IMR-90 (cell line): ENCODE data around the gene DNAJC2. TPM values are rescaled to one million over a fixed set of nuclear protein-coding genes. Genes with fewer than 3 reads are reported as not detected.

ENCODE experiments used
- ATAC-seq: fragments of 200-7000 bp; cut with Tn5 transposase; 2 replicates; pipeline ENCODE4 v1.9.1; 2020; ENCODE audit warnings: low read depth, mild to moderate bottlenecking, moderate library complexity
- Bru-seq: library from RNA; stranded (reverse); fragments of 400-500 nt; gene quantifications from one replicate; lab custom pipeline; 2021; lab: Mats Ljungman, UMichigan
- BruChase-seq, 2 experiments: library from RNA; stranded (reverse); fragments of 400-500 nt; gene quantifications; one replicate each; lab custom pipeline; 2021; lab: Mats Ljungman, UMichigan
- BruUV-seq: library from RNA; stranded (reverse); fragments of 400-500 nt; replicated peaks from 2 replicates; lab custom pipeline; 2021; lab: Mats Ljungman, UMichigan
- CTCF ChIA-PET: fragments of 300-600 bp; formaldehyde crosslinking; extraction: SDS; loops from one replicate; lab custom pipeline; 2021; ENCODE audit warnings: antibody characterized with exemption; lab: Yijun Ruan, JAX
- POLR2A ChIA-PET: fragments of 300-600 bp; sonication (Branson Sonifier 250); formaldehyde crosslinking; loops from one replicate; lab custom pipeline; 2022; ENCODE audit warnings: antibody characterized with exemption; ENCODE audit not compliant: unreplicated experiment; lab: Charles Lee
- DNase-seq: peaks from one replicate; pipeline ENCODE4 v3.0.0; 2013
- H2AFZ ChIP-seq: replicated peaks from 2 replicates; pipeline ENCODE3; 2013; ENCODE audit warnings: low read length, mild to moderate bottlenecking; ENCODE audit not compliant: poor library complexity
- H2AK5ac ChIP-seq: 2 replicates; pipeline ENCODE4 v1.6.1; 2013; ENCODE audit warnings: low read depth, low read length, inconsistent platforms
- H2AK9ac ChIP-seq: replicated peaks from 2 replicates; pipeline ENCODE3; 2013; ENCODE audit warnings: mild to moderate bottlenecking, low read depth, low read length, moderate library complexity; ENCODE audit not compliant: poor library complexity
- H2BK120ac ChIP-seq: 2 replicates; pipeline ENCODE4 v1.6.1; 2013; ENCODE audit warnings: low read depth, low read length, inconsistent platforms
- H2BK15ac ChIP-seq: 3 replicates; pipeline ENCODE4 v1.6.1; 2013; ENCODE audit warnings: low read depth, low read length, inconsistent platforms
- H2BK20ac ChIP-seq: 2 replicates; pipeline ENCODE4 v1.6.1; 2013; ENCODE audit warnings: low read depth, mild to moderate bottlenecking, inconsistent platforms, low read length, moderate library complexity
- H2BK5ac ChIP-seq: 2 replicates; pipeline ENCODE4 v1.6.1; 2013; ENCODE audit warnings: mild to moderate bottlenecking, low read depth, low read length, inconsistent platforms; ENCODE audit not compliant: poor library complexity, severe bottlenecking
- H3K14ac ChIP-seq: replicated peaks from 2 replicates; pipeline ENCODE4 v1.6.1; 2013; ENCODE audit warnings: low read depth, low read length, inconsistent platforms
- H3K18ac ChIP-seq: 2 replicates; pipeline ENCODE4 v1.6.1; 2013; ENCODE audit warnings: low read depth, low read length, control low read depth
- H3K23ac ChIP-seq: 2 replicates; pipeline ENCODE4 v1.6.1; 2013; ENCODE audit warnings: low read depth, low read length, inconsistent platforms
- H3K27ac ChIP-seq: 2 replicates; pipeline ENCODE4 v1.5.1; 2013; ENCODE audit warnings: mild to moderate bottlenecking, control low read depth, low read length; ENCODE audit not compliant: insufficient read depth
- H3K27me3 ChIP-seq: 2 replicates; pipeline ENCODE4 v1.6.1; 2013; ENCODE audit warnings: low read length; ENCODE audit not compliant: control insufficient read depth, insufficient read depth
- H3K36me3 ChIP-seq: 2 replicates; pipeline ENCODE4 v1.6.1; 2013; ENCODE audit warnings: low read length, mixed read lengths; ENCODE audit not compliant: control insufficient read depth, insufficient read depth
- H3K4ac ChIP-seq: 2 replicates; pipeline ENCODE4 v1.6.1; 2013; ENCODE audit warnings: low read depth, low read length, inconsistent platforms
- H3K4me1 ChIP-seq: 2 replicates; pipeline ENCODE4 v1.6.1; 2013; ENCODE audit warnings: low read length, mixed read lengths; ENCODE audit not compliant: control insufficient read depth, insufficient read depth
- H3K4me2 ChIP-seq: 2 replicates; pipeline ENCODE4 v1.6.1; 2013; ENCODE audit warnings: low read depth, mild to moderate bottlenecking, control low read depth, low read length, moderate library complexity
- H3K4me3 ChIP-seq: 2 replicates; pipeline ENCODE4 v1.5.1; 2013; ENCODE audit warnings: low read depth, mild to moderate bottlenecking, control low read depth, low read length, moderate library complexity; ENCODE audit not compliant: insufficient read depth
- H3K56ac ChIP-seq: 2 replicates; pipeline ENCODE4 v1.6.1; 2013; ENCODE audit warnings: low read length, inconsistent platforms; ENCODE audit not compliant: insufficient read depth; ENCODE audit errors: extremely low read depth
- H3K79me1 ChIP-seq, 2 experiments: 2 replicates each; pipeline ENCODE4 v1.6.1; 2013; ENCODE audit warnings: low read length in 2 of 2, inconsistent platforms in 1 of 2, low read depth in 1 of 2
- H3K9ac ChIP-seq: 2 replicates; pipeline ENCODE4 v1.6.1; 2013; ENCODE audit warnings: low read depth, low read length, control low read depth
- H3K9me1 ChIP-seq: 2 replicates; pipeline ENCODE4 v1.6.1; 2013; ENCODE audit warnings: low read length, inconsistent platforms; ENCODE audit not compliant: insufficient read depth
- H3K9me3 ChIP-seq: 2 replicates; pipeline ENCODE4 v1.6.1; 2013; ENCODE audit warnings: low read length; ENCODE audit not compliant: control insufficient read depth, insufficient read depth
- H4K20me1 ChIP-seq: 2 replicates; pipeline ENCODE4 v1.6.1; 2013; ENCODE audit warnings: low read length, inconsistent platforms; ENCODE audit not compliant: insufficient read depth
- H4K5ac ChIP-seq: 2 replicates; pipeline ENCODE4 v1.6.1; 2013; ENCODE audit warnings: mild to moderate bottlenecking, low read depth, low read length, control low read depth
- H4K8ac ChIP-seq, 2 experiments: 2 replicates each; pipeline ENCODE4 v1.6.1; 2013; ENCODE audit warnings: low read depth in 2 of 2, low read length in 2 of 2, control low read depth in 1 of 2, inconsistent platforms in 1 of 2
- H4K91ac ChIP-seq: 2 replicates; pipeline ENCODE4 v1.6.1; 2013; ENCODE audit warnings: low read depth, low read length, inconsistent platforms; ENCODE audit not compliant: insufficient read depth
- BHLHE40 ChIP-seq: fragments of 150-350 bp; IDR thresholded peaks from 2 replicates; pipeline ENCODE4 v1.6.1; 2016; ENCODE audit warnings: mild to moderate bottlenecking, low read depth, low read length
- CHD1 ChIP-seq: IDR thresholded peaks from 2 replicates; pipeline ENCODE4 v1.6.1; 2012; ENCODE audit warnings: low read depth, low read length, improper control_type of control experiment
- ELK1 ChIP-seq: fragments of 150-350 bp; IDR thresholded peaks from 2 replicates; pipeline ENCODE4 v1.6.1; 2016; ENCODE audit warnings: low read depth, mild to moderate bottlenecking, low read length, moderate library complexity, borderline replicate concordance
- FOS ChIP-seq: fragments of 150-350 bp; IDR thresholded peaks from 2 replicates; pipeline ENCODE4 v1.6.1; 2016; ENCODE audit warnings: low read depth, low read length
- MAFK ChIP-seq: IDR thresholded peaks from 2 replicates; pipeline ENCODE4 v1.6.1; 2012; ENCODE audit warnings: low read depth, low read length, improper control_type of control experiment
- MAZ ChIP-seq: IDR thresholded peaks from 2 replicates; pipeline ENCODE4 v1.6.1; 2012; ENCODE audit warnings: low read depth, mild to moderate bottlenecking, low read length, improper control_type of control experiment, moderate library complexity, borderline replicate concordance
- MXI1 ChIP-seq: IDR thresholded peaks from 2 replicates; pipeline ENCODE4 v1.6.1; 2012; ENCODE audit warnings: low read depth, mild to moderate bottlenecking, low read length, moderate library complexity, borderline replicate concordance
- POLR2A ChIP-seq: IDR thresholded peaks from 2 replicates; pipeline ENCODE4 v1.6.1; 2012; ENCODE audit warnings: mild to moderate bottlenecking, low read depth, low read length
- RAD21 ChIP-seq: IDR thresholded peaks from 2 replicates; pipeline ENCODE4 v1.6.1; 2012; ENCODE audit warnings: low read length, improper control_type of control experiment
- RCOR1 ChIP-seq: IDR thresholded peaks from 2 replicates; pipeline ENCODE4 v1.6.1; 2012; ENCODE audit warnings: mild to moderate bottlenecking, low read length, improper control_type of control experiment; ENCODE audit not compliant: insufficient replicate concordance
- SMC3 ChIP-seq: fragments of 150-350 bp; IDR thresholded peaks from 2 replicates; pipeline ENCODE4 v1.6.1; 2016; ENCODE audit warnings: low read depth, mild to moderate bottlenecking, antibody characterized with exemption, low read length, moderate library complexity
- WGBS, 2 experiments: methylation state at CpG; one replicate each; pipeline versions ENCODE4 v1.1.5 to v1.1.7; 2013; ENCODE audit warnings: missing lambda C conversion rate in 2 of 2; ENCODE audit not compliant: insufficient read length in 1 of 2; ENCODE audit errors: extremely low coverage in 2 of 2; 5-methylcytosine and 5-hydroxymethylcytosine counted together
- dilution Hi-C: fragments of 300-500 bp; cut with HindIII; formaldehyde crosslinking; loops from one replicate; pipeline ENCODE4 v1.14.3; 2018; ENCODE audit warnings: low sequenced_read_pairs; ENCODE audit not compliant: unreplicated experiment
- in situ Hi-C: fragments of 300-500 bp; cut with MboI; formaldehyde crosslinking; loops from 3 replicates; pipeline ENCODE4 v1.14.3; 2019; ENCODE audit warnings: low sequenced_read_pairs, inconsistent platforms, mixed read lengths
- intact Hi-C: fragments of 100-400 bp; cut with micrococcal nuclease; formaldehyde crosslinking; loops from 2 replicates; pipeline ENCODE4 v1.10.0; 2022
- long read RNA-seq: library from polyadenylated mRNA; unstranded; transcript quantifications from one replicate; pipeline ENCODE4 v2.0.0, GENCODE V29; 2021; ENCODE audit not compliant: unreplicated experiment
- polyA plus RNA-seq, 3 experiments: library from polyadenylated mRNA; depleted of rRNA; stranded (reverse); fragments of >200 nt; gene quantifications; 2 replicates each; pipeline ENCODE4 v1.2.3, GENCODE V29; 2012; ENCODE audit warnings: low replicate concordance in 1 of 3
- total RNA-seq: library from RNA; depleted of rRNA; stranded (reverse); fragments of >200 nt; gene quantifications from 2 replicates; pipeline ENCODE4 v1.2.3, GENCODE V29; 2012; rRNA removed

Gene DNAJC2, protein sequence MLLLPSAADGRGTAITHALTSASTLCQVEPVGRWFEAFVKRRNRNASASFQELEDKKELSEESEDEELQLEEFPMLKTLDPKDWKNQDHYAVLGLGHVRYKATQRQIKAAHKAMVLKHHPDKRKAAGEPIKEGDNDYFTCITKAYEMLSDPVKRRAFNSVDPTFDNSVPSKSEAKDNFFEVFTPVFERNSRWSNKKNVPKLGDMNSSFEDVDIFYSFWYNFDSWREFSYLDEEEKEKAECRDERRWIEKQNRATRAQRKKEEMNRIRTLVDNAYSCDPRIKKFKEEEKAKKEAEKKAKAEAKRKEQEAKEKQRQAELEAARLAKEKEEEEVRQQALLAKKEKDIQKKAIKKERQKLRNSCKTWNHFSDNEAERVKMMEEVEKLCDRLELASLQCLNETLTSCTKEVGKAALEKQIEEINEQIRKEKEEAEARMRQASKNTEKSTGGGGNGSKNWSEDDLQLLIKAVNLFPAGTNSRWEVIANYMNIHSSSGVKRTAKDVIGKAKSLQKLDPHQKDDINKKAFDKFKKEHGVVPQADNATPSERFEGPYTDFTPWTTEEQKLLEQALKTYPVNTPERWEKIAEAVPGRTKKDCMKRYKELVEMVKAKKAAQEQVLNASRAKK
- total RNA-seq (22.4 and 31.9 TPM in 2 replicates), polyA plus RNA-seq (2012; rRNA removed) (17.5 and 19.3 TPM in 2 replicates), Bru-seq, nascent RNA (percentile 84 among the genes with signal in this experiment), BruChase-seq, experiment 1, labeled RNA remaining after a 6-hour chase (percentile 74 among the genes with signal in this experiment), BruChase-seq, experiment 2, labeled RNA remaining after a 2-hour chase (percentile 62 among the genes with signal in this experiment)
- polyA plus RNA-seq (2012; cell fraction: cytosol; rRNA removed), result 5.8 and 7.0 TPM in 2 replicates
- 26.2 and 45.3 TPM in 2 replicates for polyA plus RNA-seq (2012; cell fraction: nucleus; rRNA removed; ENCODE audit: low replicate concordance)
- long read RNA-seq, transcript DNAJC2-203 (17 exons, 2,167 nt), result major isoform, 6 of 27 reads
- long read RNA-seq, partial matches to known transcripts, result 14 of 27 reads
- long read RNA-seq, other reads (novel, unspliced or antisense), result 7 of 27 reads

DNA sequence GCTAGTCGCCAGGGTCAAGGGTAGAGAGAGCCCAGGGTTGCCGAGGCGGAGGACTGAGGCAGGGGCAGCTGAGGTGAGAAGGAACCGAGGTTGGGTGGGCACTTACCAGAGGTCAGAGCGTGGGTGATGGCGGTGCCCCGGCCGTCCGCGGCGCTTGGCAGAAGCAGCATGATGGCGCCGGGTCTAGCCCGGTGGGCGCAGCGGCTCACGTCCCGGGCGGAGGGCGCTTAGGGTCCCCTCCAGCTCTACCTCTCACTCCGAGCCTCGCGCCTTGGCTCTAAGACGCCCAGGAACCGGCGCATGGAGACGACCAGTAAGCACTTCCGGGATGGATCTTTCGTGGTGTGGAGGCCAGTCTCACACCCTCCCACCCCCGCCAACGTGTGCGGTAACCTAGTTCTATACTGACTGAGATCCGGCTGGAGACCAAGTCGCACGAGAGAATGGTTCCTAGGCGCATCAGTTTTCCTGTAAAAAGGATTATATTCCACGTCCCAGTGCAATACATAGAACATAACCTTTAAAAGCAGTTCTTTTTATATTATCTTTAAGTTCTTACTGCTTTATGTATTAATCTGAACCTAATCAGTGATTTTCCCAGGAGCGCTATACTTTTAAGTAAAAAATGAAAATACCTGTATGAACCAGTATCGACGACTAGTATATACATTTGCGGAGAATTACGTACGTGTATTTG, at the start of gene DNAJC2:
DNAJC2 (minus strand) TSS at position 315 of the 697 bp plus-strand sequence; CDS start at position 170, 145 bp downstream.
- BruUV-seq, result no TSS peak
- peak within 1 kb of the TSS; percentile 51 for H3K14ac ChIP-seq
- H3K4me2 ChIP-seq, result peak within 1 kb of the TSS; percentile 97
- peak within 1 kb of the TSS; percentile 89 for H3K4me3 ChIP-seq
- dilution Hi-C loops (no loop called here), in situ Hi-C loops (no loop called here), intact Hi-C loops (no loop called here)
- H4K20me1 ChIP-seq, result peaks cover 3% of the 10 kb centered on the region; the same call in 1 of the 2 replicates
- H3K27me3 ChIP-seq, result no peaks in the 10 kb centered on the region
- H3K56ac ChIP-seq, result peak within 1 kb of the TSS; percentile 57
- peak within 1 kb of the TSS; percentile 82 for H4K5ac ChIP-seq
- ChIA-PET CTCF (no interaction called here), POLR2A (no interaction called here)
- H4K91ac ChIP-seq, result peak within 1 kb of the TSS; percentile 65; the same call in 1 of the 2 replicates
- peak within 1 kb of the TSS; percentile 12 for H2AK9ac ChIP-seq
- TF ChIP-seq MAFK (peak; percentile 53), SMC3 (no peak), RAD21 (no peak), MAZ (peak; percentile 98), MXI1 (peak; percentile 97), CHD1 (0 out of 2 replicates have a peak, but pooled peaks have one; percentile 31), BHLHE40 (peak; percentile 79), FOS (no peak), RCOR1 (no peak), ELK1 (0 out of 2 replicates have a peak, but pooled peaks have one; percentile 49), POLR2A (peak; percentile 77)
- peak within 1 kb of the TSS; percentile 23; the same call in 1 of the 2 replicates for H3K18ac ChIP-seq
- H3K9me1 ChIP-seq, result no peaks in the 10 kb centered on the region
- H3K9me3 ChIP-seq, result no peaks in the 10 kb centered on the region
- H3K4ac ChIP-seq, result peak within 1 kb of the TSS; percentile 76
- peaks cover 9% of the 10 kb centered on the region for H3K36me3 ChIP-seq
- no peak within 1 kb of the TSS for H2BK15ac ChIP-seq
- H3K79me1 ChIP-seq, result peaks cover 0 to 11% of the 10 kb centered on the region in 2 experiments; a peak in 3 of 4 replicates
- H2BK5ac ChIP-seq, result peak within 1 kb of the TSS; percentile 80
- ATAC-seq (peak; percentile 88), DNase-seq (peak; percentile 94)
- peak within 1 kb of the TSS; percentile 74 for H3K23ac ChIP-seq
- H2AFZ ChIP-seq, result peak within 1 kb of the TSS; percentile 97
- H3K27ac ChIP-seq, result peak within 1 kb of the TSS; percentile 85
- peaks cover 2% of the 10 kb centered on the region for H3K4me1 ChIP-seq
- H3K9ac ChIP-seq, result peak within 1 kb of the TSS; percentile 91
- 2% methylated on average over 10 of the region's 43 CpGs; no CpG with 5 or more reads in 1 of the 2 experiments for WGBS, 2 experiments
- H2BK20ac ChIP-seq, result no peak within 1 kb of the TSS
- peak within 1 kb of the TSS; percentile 46 for H2AK5ac ChIP-seq
- H4K8ac ChIP-seq, result peak within 1 kb of the TSS; percentile 32 to 68; a peak in 3 of 4 replicates
- 0 out of 2 replicates have a peak within 1 kb of the TSS, but pooled peaks have one; percentile 24 for H2BK120ac ChIP-seq
